HepG2 (cell line): ENCODE results near the gene DLL1. TPM values are rescaled to one million over a fixed set of nuclear protein-coding genes. Genes with fewer than 3 reads are reported as not detected.

Experiments used
- ARNTL ChIP-seq: sonication (generic); formaldehyde crosslinking; IDR thresholded peaks from 2 replicates; pipeline ENCODE4 v1.4.0; 2020; ENCODE audit warnings: mild to moderate bottlenecking, missing genetic modification reagents
- ATF1 ChIP-seq: IDR thresholded peaks from 2 replicates; pipeline ENCODE4 v1.6.1; 2016; ENCODE audit warnings: mild to moderate bottlenecking, control low read depth
- DMTF1 ChIP-seq: sonication (generic); formaldehyde crosslinking; IDR thresholded peaks from 2 replicates; pipeline ENCODE4 v1.4.0; 2020; ENCODE audit warnings: mild to moderate bottlenecking, missing genetic modification reagents
- FOXC1 ChIP-seq: sonication (generic); formaldehyde crosslinking; IDR thresholded peaks from 2 replicates; pipeline ENCODE4 v1.8.0; 2022; ENCODE audit warnings: mild to moderate bottlenecking, missing genetic modification reagents, borderline replicate concordance
- GFI1 ChIP-seq: sonication (generic); formaldehyde crosslinking; IDR thresholded peaks from 2 replicates; pipeline ENCODE4 v1.5.0; 2020; ENCODE audit warnings: missing genetic modification reagents, mild to moderate bottlenecking, borderline replicate concordance
- HOMEZ ChIP-seq: IDR thresholded peaks from 2 replicates; pipeline ENCODE4 v1.6.1; 2016; ENCODE audit warnings: low read depth
- IKZF5 ChIP-seq: IDR thresholded peaks from 2 replicates; pipeline ENCODE4 v1.6.1; 2018; ENCODE audit warnings: missing genetic modification reagents, mild to moderate bottlenecking, missing compliant biosample characterization
- KDM5B ChIP-seq: sonication (generic); formaldehyde crosslinking; IDR thresholded peaks from 2 replicates; pipeline ENCODE4 v1.4.0; 2020; ENCODE audit warnings: missing genetic modification reagents, mild to moderate bottlenecking, borderline replicate concordance
- MAFG ChIP-seq: sonication (generic); formaldehyde crosslinking; IDR thresholded peaks from 2 replicates; pipeline ENCODE4 v1.5.1; 2020; ENCODE audit warnings: mild to moderate bottlenecking, missing genetic modification reagents
- ONECUT2 ChIP-seq: sonication (generic); formaldehyde crosslinking; IDR thresholded peaks from 2 replicates; pipeline ENCODE4 v1.4.0; 2020; ENCODE audit warnings: missing genetic modification reagents
- PHF21A ChIP-seq: sonication (generic); formaldehyde crosslinking; IDR thresholded peaks from 2 replicates; pipeline ENCODE4 v1.5.0; 2020; ENCODE audit warnings: mild to moderate bottlenecking, missing genetic modification reagents
- STAG1 ChIP-seq: sonication (generic); formaldehyde crosslinking; IDR thresholded peaks from 2 replicates; pipeline ENCODE4 v1.4.0; 2020; ENCODE audit warnings: missing genetic modification reagents
- STAT6 ChIP-seq: sonication (generic); formaldehyde crosslinking; IDR thresholded peaks from 2 replicates; pipeline ENCODE4 v1.4.0; 2020; ENCODE audit warnings: missing genetic modification reagents, mild to moderate bottlenecking, borderline replicate concordance
- TGIF2 ChIP-seq: IDR thresholded peaks from 2 replicates; pipeline ENCODE4 v1.6.1; 2016; ENCODE audit warnings: control low read depth, missing compliant biosample characterization
- THAP11 ChIP-seq: IDR thresholded peaks from 2 replicates; pipeline ENCODE4 v1.6.1; 2016; ENCODE audit warnings: missing biosample characterization, missing genetic modification reagents
- TSC22D2 ChIP-seq: sonication (generic); formaldehyde crosslinking; IDR thresholded peaks from 2 replicates; pipeline ENCODE4 v1.5.1; 2020; ENCODE audit warnings: missing genetic modification reagents, mild to moderate bottlenecking, borderline replicate concordance
- WIZ ChIP-seq: sonication (generic); formaldehyde crosslinking; IDR thresholded peaks from 2 replicates; pipeline ENCODE4 v1.5.1; 2020; ENCODE audit warnings: mild to moderate bottlenecking, missing genetic modification reagents
- ZBTB2 ChIP-seq: sonication (generic); formaldehyde crosslinking; IDR thresholded peaks from 2 replicates; pipeline ENCODE4 v1.8.0; 2022; ENCODE audit warnings: low read depth, missing genetic modification reagents
- ZNF136 ChIP-seq: sonication (generic); formaldehyde crosslinking; IDR thresholded peaks from 2 replicates; pipeline ENCODE4 v1.8.1; 2022; ENCODE audit warnings: low read depth, mild to moderate bottlenecking, moderate library complexity, missing genetic modification reagents
- ZNF446 ChIP-seq: sonication (generic); formaldehyde crosslinking; IDR thresholded peaks from 2 replicates; pipeline ENCODE4 v1.5.0; 2020; ENCODE audit warnings: mild to moderate bottlenecking, missing genetic modification reagents
- ZNF615 ChIP-seq: sonication (generic); formaldehyde crosslinking; IDR thresholded peaks from 2 replicates; pipeline ENCODE4 v1.5.0; 2020; ENCODE audit warnings: mild to moderate bottlenecking, missing genetic modification reagents, borderline replicate concordance
- ZNF878 ChIP-seq: sonication (generic); formaldehyde crosslinking; IDR thresholded peaks from 2 replicates; pipeline ENCODE4 v1.8.1; 2023; ENCODE audit warnings: mild to moderate bottlenecking, missing genetic modification reagents, moderate library complexity
- polyA plus RNA-seq, 8 experiments: library from polyadenylated mRNA; depleted of rRNA in 3 of 8; stranded (reverse) in 7 of 8; unstranded in 1 of 8; fragments of >200 nt; fragmentation: Illumina TruSeq in 4 of 8; extraction: Trizol in 4 of 8; gene quantifications; 2 replicates each; pipeline versions ENCODE4 v1.2.1 to v1.2.3, GENCODE V29; 2011 to 2016; ENCODE audit warnings: low read depth in 4 of 8, missing spikeins in 1 of 8, mixed read lengths in 1 of 8; ENCODE audit not compliant: insufficient read depth in 1 of 8
- total RNA-seq, 5 experiments: library from RNA; depleted of rRNA; stranded (reverse); fragments of >200 nt; fragmentation: Illumina TruSeq; extraction: Trizol; gene quantifications; 2 replicates each; pipeline ENCODE4 v1.2.3, GENCODE V29; 2016; ENCODE audit warnings: low read depth in 1 of 5

DLL1 gene
- total and polyA plus RNA-seq, 2 of the 13 experiments (the other 11 are each of a cell fraction or from before 2014, with no cell fraction given): not detected

GRCh38 chr6:170265655-170266054, 25.2 kb downstream of the DLL1 start (continued):
- TF ChIP-seq ARNTL (CRISPR knock-in tag) (0 out of 2 replicates have a peak, but pooled peaks have one; percentile 37), ATF1 (CRISPR knock-in tag) (no peak), ZBTB2 (CRISPR knock-in tag) (no peak), TSC22D2 (CRISPR knock-in tag) (no peak), HOMEZ (CRISPR knock-in tag) (no peak), DMTF1 (CRISPR knock-in tag) (no peak), THAP11 (CRISPR knock-in tag) (no peak), MAFG (CRISPR knock-in tag) (no peak), TGIF2 (CRISPR knock-in tag) (peak; percentile 79; the same call in 1 of the 2 replicates), PHF21A (CRISPR knock-in tag) (no peak), ONECUT2 (CRISPR knock-in tag) (no peak), KDM5B (CRISPR knock-in tag) (peak; percentile 46; the same call in 1 of the 2 replicates), STAT6 (no peak), ZNF136 (CRISPR knock-in tag) (no peak), WIZ (CRISPR knock-in tag) (no peak), ZNF878 (CRISPR knock-in tag) (no peak), GFI1 (CRISPR knock-in tag) (no peak), FOXC1 (CRISPR knock-in tag) (no peak), STAG1 (CRISPR knock-in tag) (peak; percentile 39), IKZF5 (no peak), ZNF446 (CRISPR knock-in tag) (no peak), ZNF615 (CRISPR knock-in tag) (no peak)
